HG03066 (cell line): Measurements from ENCODE around the gene LCK.
"Not testable (repeated sequence)": the region's sequence is repeated elsewhere in the genome, so short reads cannot be mapped to it uniquely, and the experiment has no call there.

ENCODE experiments used
- ATAC-seq: cut with Tn5 transposase; IDR thresholded peaks from one replicate; pipeline ENCODE4 v1.9.1; 2021; ENCODE audit warnings: low read depth; ENCODE audit not compliant: unreplicated experiment

Gene LCK

DNA sequence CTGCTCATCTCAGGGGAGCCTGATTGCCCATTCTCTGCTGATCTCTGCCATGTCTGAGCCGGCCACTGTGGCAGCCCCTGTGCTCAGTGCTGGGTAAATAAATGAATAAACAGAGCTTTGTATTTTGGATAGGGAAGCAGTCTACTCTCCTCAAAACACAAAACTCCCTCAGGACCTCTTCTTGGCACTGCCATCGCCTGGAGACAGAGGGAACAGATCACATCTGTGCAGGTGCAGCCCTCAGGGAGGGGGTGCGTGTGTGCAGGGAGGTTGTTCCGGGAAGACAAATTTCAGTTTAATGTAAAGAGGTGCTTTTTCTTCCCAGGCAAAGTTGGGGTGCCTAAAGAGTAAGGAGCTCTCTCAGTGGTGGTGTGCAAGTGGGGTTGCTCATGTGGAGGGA, 11.7 kb upstream of the LCK start:
- no peak for ATAC-seq

GRCh38 chr1:32239790-32240139, 11.3 kb upstream of the LCK start:
- no peak for ATAC-seq

DNA sequence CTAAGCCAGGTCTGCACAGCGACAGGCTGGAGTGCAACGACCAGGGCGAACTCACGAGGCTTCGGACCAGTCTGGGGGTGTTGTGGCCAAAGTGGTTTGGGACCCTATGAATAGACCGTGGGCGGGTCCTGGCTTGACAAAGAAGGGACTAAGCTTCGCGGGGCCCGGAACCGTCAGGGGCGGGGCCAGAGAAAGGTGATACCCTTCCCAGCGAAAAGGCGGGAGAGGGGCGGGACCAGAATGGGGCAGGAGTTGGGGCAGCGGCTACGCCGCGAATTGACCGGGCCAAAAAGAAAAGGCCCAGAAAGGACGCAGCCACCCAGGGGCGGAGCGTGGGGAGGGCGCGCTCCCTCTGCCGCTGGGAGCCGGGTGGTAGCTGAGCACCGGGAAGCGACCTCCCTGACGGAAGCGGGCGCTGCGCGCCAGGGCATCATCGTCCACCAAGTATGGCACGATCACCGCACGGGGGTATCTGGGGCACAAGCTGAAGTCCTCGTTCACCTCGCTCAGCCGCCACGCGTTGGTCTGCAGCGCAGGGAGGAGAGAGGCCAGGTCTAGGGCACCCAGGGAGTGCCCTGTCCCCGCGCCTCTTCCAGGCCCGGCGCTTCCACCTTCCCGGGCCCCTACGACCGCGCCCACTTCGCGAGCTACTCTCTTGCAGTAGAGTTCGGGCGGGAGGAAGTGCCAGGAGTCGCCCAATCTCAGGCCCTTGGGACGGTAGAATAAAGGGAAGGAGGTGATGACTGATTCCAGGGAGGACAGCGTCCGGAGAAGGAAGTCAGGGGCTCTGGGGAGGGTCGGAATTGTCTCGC, 10.7 kb upstream of the LCK start:
- ATAC-seq, result no peak

DNA sequence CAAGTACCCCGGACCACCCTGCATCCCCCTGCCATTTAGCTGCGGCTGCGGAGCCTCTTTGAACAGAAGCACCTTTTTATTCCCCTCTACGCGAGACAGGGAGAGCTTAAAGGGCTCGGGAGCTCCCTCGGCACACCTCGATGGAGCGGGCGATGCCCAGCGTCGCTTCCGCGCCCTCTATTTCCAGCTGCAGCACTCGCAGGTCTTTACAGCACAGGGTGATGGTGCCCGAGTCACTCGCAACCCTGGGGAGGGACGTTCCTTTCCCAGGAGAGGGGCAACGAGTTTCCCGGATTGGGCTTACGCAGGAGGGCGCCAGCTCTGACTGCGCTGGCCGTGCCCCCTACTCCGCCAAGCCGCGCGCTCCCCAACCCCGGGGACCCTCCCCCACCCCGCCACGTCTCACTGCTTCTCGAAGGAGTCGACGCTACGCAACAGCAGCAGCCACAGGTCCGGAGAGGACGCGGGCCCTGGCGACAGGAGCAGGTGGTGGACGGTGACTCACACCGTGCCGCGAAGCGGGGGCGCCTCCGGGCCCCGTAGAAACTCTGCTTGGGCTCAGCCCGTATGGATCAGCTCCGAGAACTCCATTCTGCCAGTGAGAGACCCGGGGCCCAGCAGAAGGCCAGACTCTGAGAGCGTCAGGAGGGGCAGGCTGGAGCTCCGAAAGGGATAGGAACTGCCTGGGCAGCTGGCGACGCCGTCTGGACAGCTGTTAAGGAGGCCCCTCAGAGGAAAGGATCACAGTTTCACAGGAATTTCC, 9.9 kb upstream of the LCK start:
- no peak for ATAC-seq

- no peak for ATAC-seq
These were observed 8.7 kb upstream of the LCK start for GRCh38 chr1:32242341-32242851.

DNA sequence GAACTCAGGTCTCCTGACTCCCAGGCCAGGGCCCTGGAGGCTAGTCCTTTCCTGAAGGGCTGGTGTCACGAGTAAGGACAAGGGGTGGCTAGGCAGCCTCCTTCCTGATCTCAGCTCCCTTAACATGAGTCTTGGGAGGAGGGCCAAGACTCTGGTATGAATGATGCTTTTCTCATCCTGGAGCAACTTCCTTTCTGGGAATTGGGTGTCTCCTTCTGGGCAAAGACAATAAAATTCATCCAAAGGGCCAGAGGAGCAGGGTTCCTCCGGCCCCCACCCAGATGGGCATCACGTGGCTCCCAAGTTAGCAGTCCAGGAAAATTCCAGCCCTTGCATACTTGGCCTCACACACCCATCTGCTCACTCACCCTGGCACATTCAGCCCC, 4.2 kb upstream of the LCK start, which contains the start of gene FAM167B:
FAM167B (plus strand) TSS at position 335 of the 386 bp plus-strand sequence. CDS start 200 bp downstream, outside the sequence.
- no peak for ATAC-seq

GRCh38 chr1:32247452-32247851, 3.6 kb upstream of the LCK start:
- no peak for ATAC-seq

DNA sequence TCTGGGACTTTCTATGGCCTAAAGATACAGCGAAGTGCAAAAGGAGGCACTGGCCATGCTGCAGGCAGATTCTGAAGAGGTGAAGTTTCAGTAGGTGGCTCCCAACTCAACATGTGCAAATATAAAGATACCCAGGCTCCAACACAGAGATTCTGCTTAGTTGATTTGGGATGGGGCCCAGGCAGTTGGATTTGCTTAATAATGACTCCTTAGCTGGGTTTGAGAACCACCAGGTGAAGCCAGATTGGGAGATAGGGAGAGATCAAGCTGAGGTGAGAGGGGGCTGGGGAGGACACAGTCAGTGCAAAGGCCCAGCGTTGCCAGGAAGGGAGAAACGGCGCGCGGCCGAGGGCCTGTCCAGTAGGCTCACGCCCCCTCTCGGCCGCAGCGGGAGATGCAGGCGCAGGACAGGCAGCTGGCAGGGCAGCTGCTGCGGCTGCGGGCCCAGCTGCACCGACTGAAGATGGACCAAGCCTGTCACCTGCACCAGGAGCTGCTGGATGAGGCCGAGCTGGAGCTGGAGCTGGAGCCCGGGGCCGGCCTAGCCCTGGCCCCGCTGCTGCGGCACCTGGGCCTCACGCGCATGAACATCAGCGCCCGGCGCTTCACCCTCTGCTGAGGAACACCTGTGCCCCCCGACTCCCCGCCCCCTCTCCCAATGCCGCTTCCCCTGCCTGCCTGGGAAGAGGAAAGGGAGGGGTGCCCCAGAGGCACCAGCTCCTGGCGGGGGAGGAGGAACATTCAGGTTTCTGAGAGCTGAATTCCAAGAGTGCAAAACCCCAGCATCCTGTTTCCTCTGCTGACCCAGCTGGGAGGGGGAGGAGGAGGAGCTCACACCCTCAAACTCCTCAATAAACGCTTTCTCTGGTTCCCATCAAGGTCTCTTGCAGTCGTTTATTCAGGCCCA, 2.8 kb upstream of the LCK start:
- no peak for ATAC-seq

DNA sequence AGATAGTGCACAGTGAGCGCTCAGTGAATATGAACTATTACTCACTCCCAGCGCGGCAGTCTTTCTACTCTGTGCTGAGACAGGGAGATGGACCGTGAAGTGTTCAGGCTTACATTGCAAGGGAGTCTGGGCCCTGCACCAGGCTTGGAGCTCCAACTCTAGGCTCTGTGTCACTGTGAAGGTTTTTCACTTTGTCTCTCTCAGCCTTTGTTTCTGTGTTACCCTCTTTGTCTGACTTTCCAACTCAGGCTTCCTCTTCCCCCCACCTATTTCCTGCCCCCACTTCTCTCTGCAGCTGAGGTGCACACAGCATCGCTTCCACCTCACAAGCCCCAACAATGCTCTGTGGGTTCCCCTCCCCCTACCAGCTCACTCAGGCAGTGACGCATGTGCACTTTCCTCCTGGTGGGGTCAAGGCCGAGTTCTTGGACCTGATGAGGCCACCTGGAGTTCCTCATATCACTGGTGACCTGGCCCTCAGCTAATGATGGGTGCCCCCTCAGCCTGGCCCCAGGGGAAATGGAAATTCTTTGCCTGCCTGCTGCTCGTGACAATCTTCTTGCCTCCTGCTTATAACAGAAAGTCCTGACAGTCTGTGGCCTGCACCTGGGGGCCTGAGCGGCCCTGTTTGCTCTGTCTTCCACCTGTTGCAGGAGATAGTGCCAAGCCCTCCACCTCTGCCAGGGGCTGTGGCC, 1.1 kb upstream of the LCK start:
- ATAC-seq, result peak; percentile 54

DNA sequence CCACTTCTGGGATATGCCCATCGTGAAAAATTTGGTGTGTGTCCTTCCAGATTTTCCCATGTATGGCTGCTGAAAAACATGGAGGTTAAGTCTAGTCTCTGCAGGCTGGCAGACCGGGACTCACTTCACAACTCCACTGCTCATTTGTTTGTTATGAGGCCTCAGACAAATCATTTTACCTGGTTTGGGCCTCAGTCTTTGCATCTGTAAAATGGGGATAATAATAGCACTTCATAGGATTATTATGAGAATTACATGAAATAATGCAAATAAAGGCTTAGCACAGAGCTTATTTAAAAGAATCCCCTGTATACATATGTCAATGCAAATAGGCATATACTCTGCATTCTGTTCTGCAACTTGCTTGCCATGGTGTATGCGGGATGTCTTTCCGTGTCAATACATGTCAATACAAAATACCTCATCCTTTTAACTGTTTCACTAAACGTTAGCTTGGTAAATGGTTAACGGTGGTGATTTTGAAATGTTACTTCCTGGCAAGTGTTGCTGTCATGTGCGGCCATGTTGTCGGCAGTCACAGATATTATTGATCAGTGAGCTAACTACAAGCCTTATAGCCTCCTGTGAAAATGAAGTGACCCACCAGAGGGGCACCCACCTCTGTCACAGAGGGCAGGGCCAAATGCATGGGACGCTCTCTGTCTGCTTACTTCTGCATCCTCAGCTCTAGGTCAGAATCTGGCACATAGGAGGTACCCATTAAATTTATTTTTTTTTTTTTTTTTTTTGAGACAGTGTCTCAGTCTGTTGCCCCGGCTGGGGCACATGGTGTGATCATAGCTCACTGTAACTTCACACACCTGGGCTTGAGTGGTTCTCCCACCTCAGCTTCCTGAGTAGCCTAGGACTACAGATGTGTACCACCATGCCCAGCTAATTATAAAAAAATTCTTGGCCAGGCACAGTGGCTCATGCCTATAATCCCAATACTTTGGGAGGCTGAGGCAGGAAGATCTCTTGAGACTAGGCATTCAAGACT, 4.3 kb downstream of the LCK start:
- ATAC-seq, result no peak

DNA sequence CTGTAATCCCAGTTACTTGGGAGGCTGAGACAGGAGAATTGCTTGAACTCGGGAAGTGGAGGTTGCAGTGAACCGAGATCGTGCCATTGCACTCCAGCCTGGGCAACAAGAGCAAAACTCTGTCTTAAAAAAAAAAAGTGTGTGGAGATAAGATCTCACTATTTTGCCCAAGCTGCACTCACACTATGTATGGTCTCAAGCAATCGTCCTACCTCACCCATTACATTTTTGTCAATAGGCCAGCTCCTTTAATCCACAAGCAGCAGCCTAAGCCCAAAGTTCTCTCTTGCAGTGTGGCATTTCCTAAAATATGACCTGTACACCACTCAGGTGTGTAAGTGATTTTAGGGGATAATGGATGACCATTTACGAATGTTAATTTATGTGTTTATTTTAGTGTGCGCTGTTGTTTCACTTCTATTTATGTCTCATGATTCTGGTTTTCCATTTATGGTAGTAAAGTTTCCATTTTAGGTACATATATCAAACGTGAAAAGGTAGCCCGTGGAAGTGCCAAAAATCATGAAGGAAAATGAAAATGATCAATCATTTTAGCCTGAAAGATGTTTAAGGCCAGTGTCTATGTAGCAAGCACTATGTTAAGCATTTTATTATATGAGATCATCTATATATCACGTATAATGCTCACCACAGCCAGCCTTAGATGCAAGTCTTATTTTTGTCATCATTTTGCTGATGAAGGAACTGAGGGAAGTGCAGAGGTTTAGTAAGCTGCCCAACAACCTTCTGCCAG, 5.6 kb downstream of the LCK start:
- ATAC-seq, result no peak

DNA sequence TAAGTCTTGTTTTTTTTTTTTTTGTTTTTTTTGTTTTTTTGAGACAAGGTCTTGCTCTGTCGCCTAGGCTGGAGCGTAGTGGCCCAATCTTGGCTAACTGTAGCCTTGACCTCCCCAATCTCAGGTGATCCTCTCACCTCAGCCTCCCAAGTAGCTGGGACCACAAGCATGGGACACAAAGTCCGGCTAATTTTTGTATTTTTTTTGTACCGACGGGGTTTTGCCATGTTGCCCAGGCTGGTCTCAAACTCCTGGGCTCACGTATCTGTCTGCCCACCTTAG, 6.1 kb downstream of the LCK start:
- ATAC-seq, result no peak

DNA sequence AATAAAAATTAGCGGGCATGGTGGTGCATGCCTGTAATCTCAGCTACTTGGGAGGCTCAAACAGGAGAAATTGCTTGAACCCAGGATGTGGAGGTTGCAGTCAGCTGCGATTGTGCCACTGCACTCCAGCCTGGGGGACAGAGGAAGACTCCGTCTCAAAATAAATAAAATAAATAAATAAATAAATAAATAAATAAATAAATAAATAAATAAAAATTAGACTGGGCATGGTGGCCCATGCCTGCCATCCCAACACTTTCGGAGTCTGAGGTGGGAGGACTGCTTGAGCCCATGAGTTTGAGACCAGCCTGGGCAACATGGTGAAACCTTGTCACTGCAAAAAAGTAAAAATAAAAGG, 12.2 kb downstream of the LCK start:
- ATAC-seq, result not testable (repeated sequence)

GRCh38 chr1:32263744-32264143, 12.7 kb downstream of the LCK start:
- ATAC-seq, result no peak

- no peak for ATAC-seq
These were observed 14.8 kb downstream of the LCK start for GRCh38 chr1:32265846-32266245.

GRCh38 chr1:32266921-32267591, 16.0 kb downstream of the LCK start:
- no peak for ATAC-seq

GRCh38 chr1:32269744-32270143, 18.7 kb downstream of the LCK start:
- ATAC-seq, result no peak
